Measurements from ENCODE around the gene EHF.

- TF ChIP-seq POLR2A (IDR thresholded peaks at IDR 0.05): no peak
- no peak for TF ChIP-seq CTCF (IDR thresholded peaks at IDR 0.05 in 4 of 5, conservative IDR thresholded peaks at IDR 0.05 in 1 of 5)
These were observed 8.8 kb downstream of the EHF start for GRCh38 chr11:34629711-34630110.
